K562 (cell line): Measurements from ENCODE around the gene VPS13C. TPM values are rescaled to one million over a fixed set of nuclear protein-coding genes. Genes with fewer than 3 reads are reported as not detected.

Experiments
- CBFA2T3 ChIP-seq: fragments of 450-650 bp; IDR thresholded peaks from 2 replicates; pipeline ENCODE4 v1.6.1; 2017
- ELF1 ChIP-seq: fragments of 200-800 bp; sonication (Bioruptor generic); IDR thresholded peaks from 2 replicates; pipeline ENCODE4 v1.6.1; 2016; ENCODE audit warnings: missing genetic modification characterization, missing compliant biosample characterization
- EP300 ChIP-seq: IDR thresholded peaks from 2 replicates; pipeline ENCODE4 v1.6.1; 2012; ENCODE audit warnings: low read length, improper control_type of control experiment
- GATA2 ChIP-seq: sonication (generic); formaldehyde crosslinking; IDR thresholded peaks from 2 replicates; pipeline ENCODE4 v1.4.0; 2020; ENCODE audit warnings: mild to moderate bottlenecking, missing genetic modification reagents
- HDAC1 ChIP-seq, 2 experiments: fragments of 450-650 bp; IDR thresholded peaks; 2 replicates each; pipeline ENCODE4 v1.6.1; 2016 to 2017; ENCODE audit warnings: inconsistent platforms in 1 of 2, mild to moderate bottlenecking in 1 of 2, moderate library complexity in 1 of 2
- HDAC2 ChIP-seq: fragments of 450-650 bp; IDR thresholded peaks from 2 replicates; pipeline ENCODE4 v1.6.1; 2016; ENCODE audit warnings: mild to moderate bottlenecking
- L3MBTL2 ChIP-seq: fragments of 450-650 bp; IDR thresholded peaks from 2 replicates; pipeline ENCODE4 v1.6.1; 2016; ENCODE audit warnings: mild to moderate bottlenecking, moderate library complexity
- MECOM ChIP-seq: fragments of 250-450 bp; sonication (Bioruptor Pico); IDR thresholded peaks from 2 replicates; pipeline ENCODE4 v1.8.0; 2022; ENCODE audit warnings: inconsistent platforms
- NFATC3 ChIP-seq: fragments of 450-650 bp; IDR thresholded peaks from 2 replicates; pipeline ENCODE4 v1.6.1; 2017; ENCODE audit warnings: mild to moderate bottlenecking
- PCBP1 ChIP-seq: fragments of 200-400 bp; formaldehyde crosslinking; IDR thresholded peaks from 2 replicates; pipeline ENCODE4 v1.6.1; 2018; ENCODE audit warnings: mild to moderate bottlenecking, low read depth, low read length; ENCODE audit not compliant: poor library complexity, severe bottlenecking
- SMC3 ChIP-seq: conservative IDR thresholded peaks from 2 replicates; pipeline ENCODE4 v1.6.1; 2011; ENCODE audit warnings: low read depth, low read length, improper control_type of control experiment; ENCODE audit not compliant: insufficient read depth
- TEAD4 ChIP-seq, 2 experiments: sonication (generic) in 1 of 2; formaldehyde crosslinking in 1 of 2; IDR thresholded peaks; 2 replicates each; pipeline versions ENCODE4 v1.6.1 to v1.8.0; 2012 to 2022; ENCODE audit warnings: borderline replicate concordance in 1 of 2, inconsistent platforms in 1 of 2, low read length in 1 of 2, mild to moderate bottlenecking in 1 of 2, missing genetic modification reagents in 1 of 2
- ZFP36 ChIP-seq: fragments of 150-350 bp; IDR thresholded peaks from 2 replicates; pipeline ENCODE4 v1.6.1; 2018; ENCODE audit warnings: low read length, low read depth; ENCODE audit not compliant: partially characterized antibody
- ZNF175 ChIP-seq: fragments of 200-800 bp; sonication (Bioruptor generic); IDR thresholded peaks from 2 replicates; pipeline ENCODE4 v1.6.1; 2016; ENCODE audit warnings: low read depth, mild to moderate bottlenecking, missing genetic modification characterization, missing compliant biosample characterization
- ZNF263 ChIP-seq: sonication (generic); formaldehyde crosslinking; IDR thresholded peaks from 2 replicates; pipeline ENCODE4 v1.8.0; 2022; ENCODE audit warnings: mild to moderate bottlenecking, missing genetic modification reagents, borderline replicate concordance
- polyA plus RNA-seq, 8 experiments: library from polyadenylated mRNA; depleted of rRNA in 4 of 8; stranded (reverse) in 5 of 8; unstranded in 3 of 8; fragments of >200 nt; fragmentation: Nextera tagmentation in 2 of 8; fragmentation: Illumina TruSeq in 1 of 8; extraction: Ambion mirVana in 2 of 8; extraction: Trizol in 1 of 8; gene quantifications; 2 replicates each; pipeline versions ENCODE4 v1.2.1 to v1.2.3, GENCODE V29; 2011 to 2014; ENCODE audit warnings: inconsistent platforms in 1 of 8, missing spikeins in 1 of 8
- total RNA-seq, 7 experiments: library from RNA; depleted of rRNA in 6 of 7; stranded (reverse); fragments of >200 nt in 6 of 7; fragmentation: Illumina TruSeq in 2 of 7; extraction: Trizol in 2 of 7; gene quantifications; 2 replicates each; pipeline versions ENCODE4 v1.2.1 to v1.2.3, GENCODE V29; 2011 to 2021; ENCODE audit warnings: low replicate concordance in 1 of 7
- TF ChIP-seq, protein P1 (sequence below): fragments of 450-650 bp; IDR thresholded peaks from 2 replicates; pipeline ENCODE4 v1.6.1; 2016; ENCODE audit warnings: mild to moderate bottlenecking, moderate library complexity
- TF ChIP-seq, protein P2 (sequence below): fragments of 250-450 bp; sonication (Bioruptor Pico); IDR thresholded peaks from 2 replicates; pipeline ENCODE4 v1.8.0; 2022; ENCODE audit warnings: inconsistent platforms

The VPS13C gene
- total and polyA plus RNA-seq, 9 of the 15 experiments (the other 6 are each of a cell fraction or from before 2014, with no cell fraction given), result 5.2 to 32.3 (median 15.7) TPM

GRCh38 chr15:62059816-62060112 is 483 bp downstream of the VPS13C start (continued):
- TF ChIP-seq, protein P1, sequence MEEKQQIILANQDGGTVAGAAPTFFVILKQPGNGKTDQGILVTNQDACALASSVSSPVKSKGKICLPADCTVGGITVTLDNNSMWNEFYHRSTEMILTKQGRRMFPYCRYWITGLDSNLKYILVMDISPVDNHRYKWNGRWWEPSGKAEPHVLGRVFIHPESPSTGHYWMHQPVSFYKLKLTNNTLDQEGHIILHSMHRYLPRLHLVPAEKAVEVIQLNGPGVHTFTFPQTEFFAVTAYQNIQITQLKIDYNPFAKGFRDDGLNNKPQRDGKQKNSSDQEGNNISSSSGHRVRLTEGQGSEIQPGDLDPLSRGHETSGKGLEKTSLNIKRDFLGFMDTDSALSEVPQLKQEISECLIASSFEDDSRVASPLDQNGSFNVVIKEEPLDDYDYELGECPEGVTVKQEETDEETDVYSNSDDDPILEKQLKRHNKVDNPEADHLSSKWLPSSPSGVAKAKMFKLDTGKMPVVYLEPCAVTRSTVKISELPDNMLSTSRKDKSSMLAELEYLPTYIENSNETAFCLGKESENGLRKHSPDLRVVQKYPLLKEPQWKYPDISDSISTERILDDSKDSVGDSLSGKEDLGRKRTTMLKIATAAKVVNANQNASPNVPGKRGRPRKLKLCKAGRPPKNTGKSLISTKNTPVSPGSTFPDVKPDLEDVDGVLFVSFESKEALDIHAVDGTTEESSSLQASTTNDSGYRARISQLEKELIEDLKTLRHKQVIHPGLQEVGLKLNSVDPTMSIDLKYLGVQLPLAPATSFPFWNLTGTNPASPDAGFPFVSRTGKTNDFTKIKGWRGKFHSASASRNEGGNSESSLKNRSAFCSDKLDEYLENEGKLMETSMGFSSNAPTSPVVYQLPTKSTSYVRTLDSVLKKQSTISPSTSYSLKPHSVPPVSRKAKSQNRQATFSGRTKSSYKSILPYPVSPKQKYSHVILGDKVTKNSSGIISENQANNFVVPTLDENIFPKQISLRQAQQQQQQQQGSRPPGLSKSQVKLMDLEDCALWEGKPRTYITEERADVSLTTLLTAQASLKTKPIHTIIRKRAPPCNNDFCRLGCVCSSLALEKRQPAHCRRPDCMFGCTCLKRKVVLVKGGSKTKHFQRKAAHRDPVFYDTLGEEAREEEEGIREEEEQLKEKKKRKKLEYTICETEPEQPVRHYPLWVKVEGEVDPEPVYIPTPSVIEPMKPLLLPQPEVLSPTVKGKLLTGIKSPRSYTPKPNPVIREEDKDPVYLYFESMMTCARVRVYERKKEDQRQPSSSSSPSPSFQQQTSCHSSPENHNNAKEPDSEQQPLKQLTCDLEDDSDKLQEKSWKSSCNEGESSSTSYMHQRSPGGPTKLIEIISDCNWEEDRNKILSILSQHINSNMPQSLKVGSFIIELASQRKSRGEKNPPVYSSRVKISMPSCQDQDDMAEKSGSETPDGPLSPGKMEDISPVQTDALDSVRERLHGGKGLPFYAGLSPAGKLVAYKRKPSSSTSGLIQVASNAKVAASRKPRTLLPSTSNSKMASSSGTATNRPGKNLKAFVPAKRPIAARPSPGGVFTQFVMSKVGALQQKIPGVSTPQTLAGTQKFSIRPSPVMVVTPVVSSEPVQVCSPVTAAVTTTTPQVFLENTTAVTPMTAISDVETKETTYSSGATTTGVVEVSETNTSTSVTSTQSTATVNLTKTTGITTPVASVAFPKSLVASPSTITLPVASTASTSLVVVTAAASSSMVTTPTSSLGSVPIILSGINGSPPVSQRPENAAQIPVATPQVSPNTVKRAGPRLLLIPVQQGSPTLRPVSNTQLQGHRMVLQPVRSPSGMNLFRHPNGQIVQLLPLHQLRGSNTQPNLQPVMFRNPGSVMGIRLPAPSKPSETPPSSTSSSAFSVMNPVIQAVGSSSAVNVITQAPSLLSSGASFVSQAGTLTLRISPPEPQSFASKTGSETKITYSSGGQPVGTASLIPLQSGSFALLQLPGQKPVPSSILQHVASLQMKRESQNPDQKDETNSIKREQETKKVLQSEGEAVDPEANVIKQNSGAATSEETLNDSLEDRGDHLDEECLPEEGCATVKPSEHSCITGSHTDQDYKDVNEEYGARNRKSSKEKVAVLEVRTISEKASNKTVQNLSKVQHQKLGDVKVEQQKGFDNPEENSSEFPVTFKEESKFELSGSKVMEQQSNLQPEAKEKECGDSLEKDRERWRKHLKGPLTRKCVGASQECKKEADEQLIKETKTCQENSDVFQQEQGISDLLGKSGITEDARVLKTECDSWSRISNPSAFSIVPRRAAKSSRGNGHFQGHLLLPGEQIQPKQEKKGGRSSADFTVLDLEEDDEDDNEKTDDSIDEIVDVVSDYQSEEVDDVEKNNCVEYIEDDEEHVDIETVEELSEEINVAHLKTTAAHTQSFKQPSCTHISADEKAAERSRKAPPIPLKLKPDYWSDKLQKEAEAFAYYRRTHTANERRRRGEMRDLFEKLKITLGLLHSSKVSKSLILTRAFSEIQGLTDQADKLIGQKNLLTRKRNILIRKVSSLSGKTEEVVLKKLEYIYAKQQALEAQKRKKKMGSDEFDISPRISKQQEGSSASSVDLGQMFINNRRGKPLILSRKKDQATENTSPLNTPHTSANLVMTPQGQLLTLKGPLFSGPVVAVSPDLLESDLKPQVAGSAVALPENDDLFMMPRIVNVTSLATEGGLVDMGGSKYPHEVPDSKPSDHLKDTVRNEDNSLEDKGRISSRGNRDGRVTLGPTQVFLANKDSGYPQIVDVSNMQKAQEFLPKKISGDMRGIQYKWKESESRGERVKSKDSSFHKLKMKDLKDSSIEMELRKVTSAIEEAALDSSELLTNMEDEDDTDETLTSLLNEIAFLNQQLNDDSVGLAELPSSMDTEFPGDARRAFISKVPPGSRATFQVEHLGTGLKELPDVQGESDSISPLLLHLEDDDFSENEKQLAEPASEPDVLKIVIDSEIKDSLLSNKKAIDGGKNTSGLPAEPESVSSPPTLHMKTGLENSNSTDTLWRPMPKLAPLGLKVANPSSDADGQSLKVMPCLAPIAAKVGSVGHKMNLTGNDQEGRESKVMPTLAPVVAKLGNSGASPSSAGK, result peak; percentile 87
- TF ChIP-seq EP300 (0 out of 2 replicates have a peak, but pooled peaks have one; percentile 11), GATA2 (CRISPR knock-in tag) (peak; percentile 75; the same call in 1 of the 2 replicates), ZNF263 (peak; percentile 12; the same call in 1 of the 2 replicates), HDAC2 (no peak), SMC3 (no peak), HDAC1 (IDR thresholded peaks at IDR 0.05) (no peak; a peak in 1 of 4 replicates), ELF1 (peak; percentile 34; the same call in 1 of the 2 replicates), MECOM (CRISPR knock-in tag) (0 out of 2 replicates have a peak, but pooled peaks have one; percentile 7), CBFA2T3 (no peak), TEAD4 (IDR thresholded peaks at IDR 0.05; ENCODE audit: low read length) (no peak), TEAD4 (CRISPR knock-in tag; IDR thresholded peaks at IDR 0.05; ENCODE audit: borderline replicate concordance) (no peak), ZNF175 (CRISPR knock-in tag) (peak; percentile 90), ZFP36 (no peak), L3MBTL2 (peak; percentile 7), PCBP1 (no peak), NFATC3 (no peak)
- TF ChIP-seq, protein P2, sequence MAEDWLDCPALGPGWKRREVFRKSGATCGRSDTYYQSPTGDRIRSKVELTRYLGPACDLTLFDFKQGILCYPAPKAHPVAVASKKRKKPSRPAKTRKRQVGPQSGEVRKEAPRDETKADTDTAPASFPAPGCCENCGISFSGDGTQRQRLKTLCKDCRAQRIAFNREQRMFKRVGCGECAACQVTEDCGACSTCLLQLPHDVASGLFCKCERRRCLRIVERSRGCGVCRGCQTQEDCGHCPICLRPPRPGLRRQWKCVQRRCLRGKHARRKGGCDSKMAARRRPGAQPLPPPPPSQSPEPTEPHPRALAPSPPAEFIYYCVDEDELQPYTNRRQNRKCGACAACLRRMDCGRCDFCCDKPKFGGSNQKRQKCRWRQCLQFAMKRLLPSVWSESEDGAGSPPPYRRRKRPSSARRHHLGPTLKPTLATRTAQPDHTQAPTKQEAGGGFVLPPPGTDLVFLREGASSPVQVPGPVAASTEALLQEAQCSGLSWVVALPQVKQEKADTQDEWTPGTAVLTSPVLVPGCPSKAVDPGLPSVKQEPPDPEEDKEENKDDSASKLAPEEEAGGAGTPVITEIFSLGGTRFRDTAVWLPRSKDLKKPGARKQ (CRISPR knock-in tag), result no peak
